ENCODE results near the gene NUTF2. TPM values are rescaled to one million over a fixed set of nuclear protein-coding genes. Genes with fewer than 3 reads are reported as not detected.

NUTF2 gene
- total and polyA plus RNA-seq, 2 of the 8 experiments (the other 6 are each of a cell fraction or from before 2014, with no cell fraction given) = 219 to 377 TPM

DNA sequence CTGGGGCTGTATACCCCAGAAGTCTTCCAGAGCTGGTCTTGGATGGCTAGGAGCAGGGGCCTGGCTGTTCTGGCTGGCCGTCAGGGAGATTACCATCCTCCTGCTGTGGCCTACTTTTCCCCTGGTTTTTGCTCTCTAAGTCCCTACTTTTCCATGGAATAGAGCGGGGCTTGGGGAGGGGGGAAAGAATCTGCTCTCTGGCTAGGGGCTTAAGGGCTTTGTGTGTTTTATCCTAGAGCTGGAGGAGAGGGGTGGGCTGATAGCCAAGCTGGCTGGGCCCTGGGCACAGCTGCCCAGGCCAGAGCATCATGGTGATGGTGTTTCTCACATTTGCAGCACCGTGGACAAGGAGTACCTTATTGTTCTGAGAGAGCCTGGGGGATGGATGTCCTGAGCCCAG lies 41.6 kb downstream of the NUTF2 start:
- Histone ChIP-seq H3K4me2 (ENCODE audit: insufficient read depth in 1 of 2, low read depth in 2 of 2, low read length in 2 of 2) (no peak overlapping the region), H2BK120ac (replicated peaks; ENCODE audit: low read depth, low read length) (no peak overlapping the region), H2AK5ac (ENCODE audit: low read depth, low read length) (no peak overlapping the region), H4K5ac (ENCODE audit: insufficient read length, low read depth, low read length) (no peak overlapping the region), H4K91ac (replicated peaks; ENCODE audit: insufficient read length, low read length) (no peak overlapping the region), H3K14ac (ENCODE audit: insufficient read length) (no peak overlapping the region), H3K23me2 (ENCODE audit: low read depth, low read length) (peaks cover 2% of the 10 kb centered on the region; the same call in 1 of the 2 replicates), H3K36me3 (ENCODE audit: control insufficient read depth in 2 of 4, insufficient read depth in 4 of 4, low read length in 3 of 4) (peaks cover 0 to 2% (median under 1%) of the 10 kb centered on the region in 4 experiments; a peak in 3 of 8 replicates), H2BK12ac (ENCODE audit: low read depth, low read length) (no peak overlapping the region), H2BK20ac (ENCODE audit: low read length) (no peak overlapping the region), H2BK5ac (ENCODE audit: low read depth, low read length) (no peak overlapping the region), H3K27ac (ENCODE audit: low read depth, low read length) (no peak overlapping the region), H3K27me3 (replicated peaks in 1 of 4; ENCODE audit: control insufficient read depth in 3 of 4, extremely low read depth in 1 of 4, insufficient read depth in 3 of 4, low read length in 3 of 4) (no peaks in the 10 kb centered on the region), H3K79me1 (ENCODE audit: low read depth, low read length) (no peaks in the 10 kb centered on the region), H3K18ac (ENCODE audit: extremely low read depth, low read length) (no peak overlapping the region), H2BK15ac (ENCODE audit: low read length) (no peak overlapping the region), H2AFZ (ENCODE audit: low read length) (no peak overlapping the region), H3K79me2 (ENCODE audit: control insufficient read depth in 1 of 2, insufficient read depth in 2 of 2, low read length in 2 of 2) (peaks cover 0 to under 1% of the 10 kb centered on the region in 2 experiments; a peak in 1 of 4 replicates), H4K8ac (ENCODE audit: extremely low read depth, insufficient read depth, low read length) (no peak overlapping the region), H4K20me1 (replicated peaks in 1 of 2; ENCODE audit: control insufficient read depth in 1 of 2, insufficient read depth in 2 of 2, low read length in 2 of 2) (peaks cover 4 to 9% of the 10 kb centered on the region in 2 experiments), H3K4me3 (ENCODE audit: extremely low read depth in 1 of 4, insufficient read depth in 2 of 4, low read depth in 3 of 4, low read length in 4 of 4) (no peak overlapping the region), H3K9ac (replicated peaks in 1 of 4; ENCODE audit: extremely low read depth in 1 of 4, low read depth in 3 of 4, low read length in 3 of 4) (no peak overlapping the region), H3K4ac (replicated peaks; ENCODE audit: insufficient read length, low read depth, low read length) (no peak overlapping the region), H3K23ac (ENCODE audit: insufficient read length) (no peak overlapping the region), H3K56ac (replicated peaks; ENCODE audit: insufficient read length, low read depth, low read length) (no peak overlapping the region), H3K4me1 (replicated peaks in 1 of 4; ENCODE audit: control insufficient read depth in 3 of 4, insufficient read depth in 4 of 4, low read length in 3 of 4) (peaks cover 5 to 15% (median 11%) of the 10 kb centered on the region in 4 experiments), H3K9me3 (ENCODE audit: insufficient read depth in 2 of 2, low read depth in 1 of 2, low read length in 1 of 2) (no peaks in the 10 kb centered on the region)
- 93% methylated on average over 3 of the region's 3 CpGs; no CpG with 5 or more reads in 1 of the 2 experiments for WGBS, 2 experiments (ENCODE audit: extremely low coverage in 1 of 2, insufficient coverage in 1 of 2, insufficient read length in 1 of 2, insufficient replicate concordance in 2 of 2, low coverage in 1 of 2, low lambda C conversion rate in 2 of 2, missing lambda C conversion rate in 1 of 2)
- CTCF ChIA-PET (ENCODE audit: partially characterized antibody) = interaction anchor here (1.1 to 21.8 kb wide), 5 partner anchors 46 to 225 kb away, joined by 3 to 623 read pairs (median 7); partner anchors contain the start of genes CTRL, DDX28, DUS2 and LCAT
- no peak for TF ChIP-seq NRF1 (IDR thresholded peaks at IDR 0.05; ENCODE audit: low read depth, low read length)
- TF ChIP-seq HDAC6 (IDR thresholded peaks at IDR 0.05; ENCODE audit: low read depth, low read length) = no peak
- TF ChIP-seq, protein P1, sequence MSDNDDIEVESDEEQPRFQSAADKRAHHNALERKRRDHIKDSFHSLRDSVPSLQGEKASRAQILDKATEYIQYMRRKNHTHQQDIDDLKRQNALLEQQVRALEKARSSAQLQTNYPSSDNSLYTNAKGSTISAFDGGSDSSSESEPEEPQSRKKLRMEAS (IDR thresholded peaks at IDR 0.05) = no peak
- no peak for TF ChIP-seq CHD1 (IDR thresholded peaks at IDR 0.05; ENCODE audit: low read depth, low read length)
- TF ChIP-seq PHF8 (conservative IDR thresholded peaks at IDR 0.05; ENCODE audit: low read depth, low read length) = no peak
- TF ChIP-seq JUN (IDR thresholded peaks at IDR 0.05; ENCODE audit: low read depth, low read length) = no peak
- DNase-seq (ENCODE audit: low read depth in 1 of 2, low spot score in 2 of 2) = no peak
- FAIRE-seq = no peak
- POLR2A ChIA-PET (ENCODE audit: partially characterized antibody) = interaction anchor here (0.6 to 1.3 kb wide), 4 partner anchors 9 to 145 kb away, joined by 3 read pairs; no protein-coding TSS in a partner anchor
